K562 (cell line): ENCODE data around the gene PSMB8. TPM values are rescaled to one million over a fixed set of nuclear protein-coding genes. Genes with fewer than 3 reads are reported as not detected.

Source experiments
- ATAC-seq: fragments of 200-7000 bp; cut with Tn5 transposase; 3 replicates; pipeline ENCODE4 v1.9.1; 2020; ENCODE audit warnings: moderate library complexity
- BruUV-seq: library from RNA; stranded (reverse); fragments of 400-500 nt; replicated peaks from 2 replicates; lab custom pipeline; 2021; lab: Mats Ljungman, UMichigan
- CTCF ChIA-PET: fragments of 300-600 bp; formaldehyde crosslinking; extraction: SDS; loops from one replicate; lab custom pipeline; 2021; ENCODE audit warnings: low intra/inter-chr PET ratio; lab: Yijun Ruan, JAX
- POLR2A ChIA-PET: fragments of 300-600, 350-650 bp; sonication (Branson Sonifier 250); formaldehyde crosslinking; extraction: SDS; loops from one replicate; lab custom pipeline; 2021; ENCODE audit warnings: antibody characterized with exemption, inconsistent platforms; lab: Yijun Ruan, JAX
- DNase-seq, 4 experiments: peaks; one replicate each; pipeline versions ENCODE4 v3.0.0 to v3.0.0-alpha.2; 2011 to 2018; ENCODE audit warnings: low spot score in 3 of 4, mixed read lengths in 3 of 4; ENCODE audit errors: extremely low read depth in 1 of 4
- FAIRE-seq: peaks from 2 replicates; lab custom pipeline; 2011; peaks lifted over from hg19 to GRCh38; lab: Jason Lieb, UNC
- H2AFZ ChIP-seq: 2 replicates; pipeline ENCODE4 v1.6.0; 2011; ENCODE audit warnings: low read depth, low read length, control low read depth, inconsistent platforms
- H3K27ac ChIP-seq: fragments of 200-600 bp; 3 replicates; pipeline ENCODE4 v1.8.0; 2011; ENCODE audit warnings: low read depth, mild to moderate bottlenecking, control low read depth, inconsistent platforms, low read length, moderate library complexity, mixed read lengths; ENCODE audit errors: extremely low read depth
- H3K27me3 ChIP-seq, 2 experiments: fragments of 300-600 bp in 1 of 2; 2 replicates in 1 of 2; 3 replicates in 1 of 2; pipeline versions ENCODE4 v1.6.0 to v1.8.0; 2011; ENCODE audit warnings: inconsistent platforms in 2 of 2, low read length in 2 of 2, mild to moderate bottlenecking in 1 of 2, mixed read lengths in 1 of 2, moderate library complexity in 1 of 2; ENCODE audit not compliant: control insufficient read depth in 2 of 2, insufficient read depth in 2 of 2
- H3K36me3 ChIP-seq: fragments of 300-600 bp; 3 replicates; pipeline ENCODE4 v1.8.0; 2011; ENCODE audit warnings: mild to moderate bottlenecking, low read length, inconsistent platforms; ENCODE audit not compliant: control insufficient read depth, insufficient read depth
- H3K4me1 ChIP-seq, 2 experiments: fragments of 200-600 bp in 1 of 2; replicated peaks in 1 of 2; 2 replicates in 1 of 2; 3 replicates in 1 of 2; pipeline versions ENCODE4 v1.5.1 to v1.8.0; 2011; ENCODE audit warnings: inconsistent platforms in 2 of 2, low read length in 2 of 2, mild to moderate bottlenecking in 1 of 2, mixed read lengths in 1 of 2, moderate library complexity in 1 of 2; ENCODE audit not compliant: control insufficient read depth in 2 of 2, insufficient read depth in 2 of 2
- H3K4me2 ChIP-seq: 2 replicates; pipeline ENCODE4 v1.6.1; 2011; ENCODE audit warnings: low read length, control low read depth, inconsistent platforms, mixed read lengths; ENCODE audit not compliant: insufficient read depth
- H3K4me3 ChIP-seq: fragments of 200-600 bp; sonication (generic), shearing (Covaris generic); 2 replicates; pipeline ENCODE4 v1.5.1; 2016; ENCODE audit warnings: control low read depth, inconsistent platforms
- H3K79me2 ChIP-seq: fragments of 200-600 bp; 3 replicates; pipeline ENCODE4 v1.8.0; 2011; ENCODE audit warnings: low read length, inconsistent platforms; ENCODE audit not compliant: control insufficient read depth, insufficient read depth
- H3K9ac ChIP-seq, 2 experiments: 2 replicates each; pipeline versions ENCODE4 v1.6.0 to v1.6.1; 2011; ENCODE audit warnings: low read depth in 2 of 2, low read length in 2 of 2, control low read depth in 1 of 2, inconsistent platforms in 1 of 2, mild to moderate bottlenecking in 1 of 2, mixed read lengths in 1 of 2; ENCODE audit not compliant: insufficient read depth in 1 of 2
- H3K9me1 ChIP-seq: one replicate; pipeline ENCODE4 v1.6.0; 2011; ENCODE audit warnings: inconsistent platforms, mild to moderate bottlenecking, low read length, moderate library complexity; ENCODE audit not compliant: control insufficient read depth, insufficient read depth
- H3K9me3 ChIP-seq: replicated peaks from 2 replicates; pipeline ENCODE4 v1.5.1; 2011; ENCODE audit warnings: low read depth, low read length, inconsistent platforms; ENCODE audit not compliant: control insufficient read depth, insufficient read depth
- H4K20me1 ChIP-seq: replicated peaks from 2 replicates; pipeline ENCODE4 v1.6.1; 2011; ENCODE audit warnings: low read length, inconsistent platforms, mixed read lengths; ENCODE audit not compliant: control insufficient read depth, insufficient read depth
- CHD7 ChIP-seq: fragments of 200-600 bp; sonication (generic); IDR thresholded peaks from one replicate; pipeline ENCODE4 v1.6.1; 2012; ENCODE audit warnings: mild to moderate bottlenecking, low read depth, low read length, inconsistent platforms
- NR2C1 ChIP-seq, 2 experiments: fragments of 450-650 bp; IDR thresholded peaks; 2 replicates each; pipeline ENCODE4 v1.6.1; 2017; ENCODE audit warnings: mild to moderate bottlenecking in 2 of 2, antibody characterized with exemption in 1 of 2, inconsistent platforms in 1 of 2, missing compliant biosample characterization in 1 of 2, missing genetic modification characterization in 1 of 2
- SNAPC5 ChIP-seq: fragments of 250-450 bp; sonication (Bioruptor Pico); IDR thresholded peaks from 2 replicates; pipeline ENCODE4 v1.8.0; 2021; ENCODE audit warnings: moderate library complexity, mild to moderate bottlenecking, inconsistent platforms
- SPI1 ChIP-seq: IDR thresholded peaks from 2 replicates; pipeline ENCODE4 v1.6.1; 2011; ENCODE audit warnings: low read depth, low read length, control low read depth, borderline replicate concordance
- ZBTB12 ChIP-seq: fragments of 250-450 bp; sonication (Bioruptor Pico); IDR thresholded peaks from 2 replicates; pipeline ENCODE4 v1.4.0; 2020
- ZNF311 ChIP-seq: fragments of 250-450 bp; sonication (Bioruptor Pico); IDR thresholded peaks from 2 replicates; pipeline ENCODE4 v1.4.0; 2020; ENCODE audit warnings: mild to moderate bottlenecking, moderate library complexity
- WGBS: fragments of 100-300 bp; shearing (Covaris generic); methylation state at CpG from one replicate; pipeline ENCODE4 v1.1.6; 2016; ENCODE audit warnings: low coverage, mixed read lengths; ENCODE audit not compliant: insufficient coverage; ENCODE audit errors: missing lambda C conversion rate; 5-methylcytosine and 5-hydroxymethylcytosine counted together
- in situ Hi-C: fragments of 300-500 bp; cut with MboI; formaldehyde crosslinking; loops from 4 replicates; pipeline ENCODE4 v1.15.0; 2018; ENCODE audit warnings: inconsistent platforms, mixed read lengths
- intact Hi-C: fragments of 100-400 bp; cut with micrococcal nuclease; formaldehyde crosslinking; loops from 2 replicates; pipeline ENCODE4 v1.14.2; 2022
- polyA plus RNA-seq, 8 experiments: library from polyadenylated mRNA; depleted of rRNA in 4 of 8; stranded (reverse) in 5 of 8; unstranded in 3 of 8; fragments of >200 nt; fragmentation: Nextera tagmentation in 2 of 8; fragmentation: Illumina TruSeq in 1 of 8; extraction: Ambion mirVana in 2 of 8; extraction: Trizol in 1 of 8; gene quantifications; 2 replicates each; pipeline versions ENCODE4 v1.2.1 to v1.2.3, GENCODE V29; 2011 to 2014; ENCODE audit warnings: inconsistent platforms in 1 of 8, missing spikeins in 1 of 8
- total RNA-seq, 7 experiments: library from RNA; depleted of rRNA in 6 of 7; stranded (reverse); fragments of >200 nt in 6 of 7; fragmentation: Illumina TruSeq in 2 of 7; extraction: Trizol in 2 of 7; gene quantifications; 2 replicates each; pipeline versions ENCODE4 v1.2.1 to v1.2.3, GENCODE V29; 2011 to 2021; ENCODE audit warnings: low replicate concordance in 1 of 7

The PSMB8 gene
- total and polyA plus RNA-seq, 9 of the 15 experiments (the other 6 are each of a cell fraction or from before 2014, with no cell fraction given) = 0.71 to 4.0 (median 2.4) TPM

GRCh38 chr6:32843979-32844838, at the start of gene PSMB8 (continued):
- TF ChIP-seq SPI1 (0 out of 2 replicates have a peak, but pooled peaks have one; percentile 49), ZBTB12 (peak; percentile 88), SNAPC5 (CRISPR knock-in tag) (no peak)
- TF ChIP-seq, all 486 proteins: peak for 27

- CTCF ChIA-PET = no interaction called here
- no TSS peak for BruUV-seq
- no peak overlapping the region for H3K4me3 ChIP-seq
- peaks cover 0 to 8% of the 10 kb centered on the region in 2 experiments; a peak in 2 of 5 replicates for H3K4me1 ChIP-seq
- H3K27ac ChIP-seq = no peak overlapping the region
- no peaks in the 10 kb centered on the region for H3K9me3 ChIP-seq
- FAIRE-seq (no peak), ATAC-seq (no peak), DNase-seq (no peak)
- no peak overlapping the region for H3K4me2 ChIP-seq
- in situ Hi-C loops = no loop called here
- no peaks in the 10 kb centered on the region for H3K36me3 ChIP-seq
- POLR2A ChIA-PET = interaction anchor here (0.6 to 0.8 kb wide), 3 partner anchors 31 to 127 kb away, joined by 3 to 4 read pairs (median 3); no protein-coding TSS in a partner anchor
- no peaks in the 10 kb centered on the region for H4K20me1 ChIP-seq
- peaks cover 32 to 38% of the 10 kb centered on the region in 2 experiments for H3K27me3 ChIP-seq
- 0% methylated on average over 1 of the region's 1 CpG for WGBS
- H3K9me1 ChIP-seq = no peaks in the 10 kb centered on the region
- no peak overlapping the region for H2AFZ ChIP-seq
- H3K9ac ChIP-seq = no peak overlapping the region
- intact Hi-C loops = no loop called here
- H3K79me2 ChIP-seq = no peaks in the 10 kb centered on the region
- TF ChIP-seq ZNF311 (CRISPR knock-in tag) = no peak
- TF ChIP-seq CHD7 = no peak
- no peak for TF ChIP-seq NR2C1 (IDR thresholded peaks at IDR 0.05)
- no peak for TF ChIP-seq NR2C1 (tag; IDR thresholded peaks at IDR 0.05)
These were observed 47.0 kb upstream of the PSMB8 start for GRCh38 chr6:32890831-32891230.
